ENCODE results near the gene ACSL5.
A peak's percentile ranks its signal among the peaks of the same experiment; 100 is the strongest.

ACSL5 gene

GRCh38 chr10:112424651-112425050 lies 50.7 kb downstream of the ACSL5 start:
- no peak overlapping the region for H3K4me3 ChIP-seq (ENCODE audit: control insufficient read depth, low read depth, low read length)
- DNase-seq (ENCODE audit: low read depth), result no peak
- TF ChIP-seq, protein P1, sequence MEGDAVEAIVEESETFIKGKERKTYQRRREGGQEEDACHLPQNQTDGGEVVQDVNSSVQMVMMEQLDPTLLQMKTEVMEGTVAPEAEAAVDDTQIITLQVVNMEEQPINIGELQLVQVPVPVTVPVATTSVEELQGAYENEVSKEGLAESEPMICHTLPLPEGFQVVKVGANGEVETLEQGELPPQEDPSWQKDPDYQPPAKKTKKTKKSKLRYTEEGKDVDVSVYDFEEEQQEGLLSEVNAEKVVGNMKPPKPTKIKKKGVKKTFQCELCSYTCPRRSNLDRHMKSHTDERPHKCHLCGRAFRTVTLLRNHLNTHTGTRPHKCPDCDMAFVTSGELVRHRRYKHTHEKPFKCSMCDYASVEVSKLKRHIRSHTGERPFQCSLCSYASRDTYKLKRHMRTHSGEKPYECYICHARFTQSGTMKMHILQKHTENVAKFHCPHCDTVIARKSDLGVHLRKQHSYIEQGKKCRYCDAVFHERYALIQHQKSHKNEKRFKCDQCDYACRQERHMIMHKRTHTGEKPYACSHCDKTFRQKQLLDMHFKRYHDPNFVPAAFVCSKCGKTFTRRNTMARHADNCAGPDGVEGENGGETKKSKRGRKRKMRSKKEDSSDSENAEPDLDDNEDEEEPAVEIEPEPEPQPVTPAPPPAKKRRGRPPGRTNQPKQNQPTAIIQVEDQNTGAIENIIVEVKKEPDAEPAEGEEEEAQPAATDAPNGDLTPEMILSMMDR (IDR thresholded peaks at IDR 0.05; ENCODE audit: control insufficient read depth, insufficient read depth, low read depth, low read length, missing control alignments), result no peak

- DNase-seq (ENCODE audit: low read depth), result no peak
- TF ChIP-seq, protein P1 (IDR thresholded peaks at IDR 0.05; ENCODE audit: control insufficient read depth, insufficient read depth, low read depth, low read length, missing control alignments), result no peak
Observed at GRCh38 chr10:112426111-112426510, 52.2 kb downstream of the ACSL5 start.

DNA sequence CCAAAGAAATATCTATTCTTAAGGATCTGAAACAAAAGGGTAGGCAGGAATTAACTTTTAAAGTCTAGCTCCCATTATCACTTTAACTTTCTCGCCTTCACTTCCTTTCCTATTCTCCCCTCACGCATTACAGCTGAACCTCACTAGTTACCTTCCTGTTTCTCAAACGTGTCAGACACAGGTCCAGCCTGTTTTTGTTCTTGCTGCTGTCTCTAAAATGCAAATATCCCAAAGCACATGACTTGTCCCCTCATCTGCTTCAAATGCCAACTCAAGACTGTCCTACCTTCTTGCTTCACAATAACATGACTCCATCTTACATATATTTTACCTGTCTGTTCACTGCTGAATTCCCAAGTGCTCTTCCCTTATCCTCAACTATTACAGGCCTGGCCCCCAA lies 55.2 kb downstream of the ACSL5 start:
- TF ChIP-seq, protein P1 (IDR thresholded peaks at IDR 0.05; ENCODE audit: control insufficient read depth, insufficient read depth, low read depth, low read length, missing control alignments), result no peak
- no peak for DNase-seq (ENCODE audit: low read depth)
- H3K4me3 ChIP-seq (ENCODE audit: control insufficient read depth, low read depth, low read length), result no peak overlapping the region

More at GRCh38 chr10:112426111-112426510, 52.2 kb downstream of the ACSL5 start:
- no peak overlapping the region for H3K4me3 ChIP-seq (ENCODE audit: control insufficient read depth, low read depth, low read length)

DNA sequence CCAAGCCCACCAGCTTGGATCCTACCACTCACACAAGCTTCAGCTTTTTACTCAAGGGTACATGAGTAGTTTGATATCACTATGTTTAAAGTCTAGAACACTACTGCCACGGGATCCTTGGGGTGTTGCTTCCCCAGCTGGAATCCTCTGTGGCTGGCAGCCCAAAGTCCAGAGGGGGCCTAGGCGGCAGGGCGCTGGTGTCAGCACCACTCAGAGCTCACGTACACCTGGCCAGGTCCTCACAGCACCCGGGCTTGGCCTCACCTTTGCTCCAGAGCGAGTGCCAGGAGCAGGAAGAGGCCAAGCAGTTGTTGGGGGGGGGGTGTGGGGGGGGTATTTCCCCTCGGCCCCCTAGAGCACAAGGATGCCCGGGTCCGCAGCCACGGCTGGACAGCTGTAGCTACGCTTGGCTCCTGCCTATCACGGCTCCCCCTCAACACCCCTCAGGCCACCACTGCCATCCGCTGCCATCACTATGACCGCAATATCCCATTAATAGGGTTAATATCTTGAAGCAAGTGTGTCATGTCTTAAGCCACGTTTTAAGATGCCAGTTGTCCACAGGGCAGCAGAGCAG lies 55.8 kb downstream of the ACSL5 start:
- no peak for DNase-seq (ENCODE audit: low read depth)
- H3K4me3 ChIP-seq (ENCODE audit: control insufficient read depth, low read depth, low read length), result no peak overlapping the region
- TF ChIP-seq, protein P1 (IDR thresholded peaks at IDR 0.05; ENCODE audit: control insufficient read depth, insufficient read depth, low read depth, low read length, missing control alignments), result no peak

GRCh38 chr10:112433136-112433535 lies 59.2 kb downstream of the ACSL5 start:
- H3K4me3 ChIP-seq (ENCODE audit: control insufficient read depth, low read depth, low read length), result no peak overlapping the region
- TF ChIP-seq, protein P1 (IDR thresholded peaks at IDR 0.05; ENCODE audit: control insufficient read depth, insufficient read depth, low read depth, low read length, missing control alignments), result no peak
- DNase-seq (ENCODE audit: low read depth), result no peak

DNA sequence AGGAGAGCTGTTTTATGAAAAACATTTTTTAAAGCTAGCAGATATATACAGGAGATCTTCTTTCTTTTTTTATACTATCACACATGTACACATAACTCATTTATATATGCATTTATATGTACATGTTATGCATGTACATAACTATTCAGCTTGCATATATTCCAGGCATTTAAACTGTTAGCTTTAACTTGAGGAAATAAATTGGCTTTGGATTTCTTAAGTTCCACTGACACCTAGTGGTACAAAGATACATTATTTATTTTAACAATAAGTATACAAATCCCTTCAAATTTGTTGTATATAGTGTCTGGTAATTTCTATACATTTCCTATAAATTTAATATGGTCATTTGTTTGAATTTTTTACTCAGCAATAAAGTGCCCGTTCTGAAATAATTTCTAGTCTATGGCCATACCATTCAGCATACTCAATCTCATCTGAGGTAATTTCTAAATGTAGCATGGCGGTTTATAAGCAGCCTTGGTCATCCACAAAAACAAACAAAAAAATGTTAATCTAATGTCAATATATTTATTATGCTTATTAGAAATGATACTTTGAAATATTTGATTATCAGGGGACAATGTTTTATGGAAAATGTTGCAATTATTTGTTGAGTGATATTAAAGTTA lies 61.2 kb downstream of the ACSL5 start:
- peak; percentile 16 for DNase-seq (ENCODE audit: low read depth)
- TF ChIP-seq, protein P1 (IDR thresholded peaks at IDR 0.05; ENCODE audit: control insufficient read depth, insufficient read depth, low read depth, low read length, missing control alignments), result no peak

More for the DNA sequence above, 61.2 kb downstream of the ACSL5 start:
- no peak overlapping the region for H3K4me3 ChIP-seq (ENCODE audit: control insufficient read depth, low read depth, low read length)
